HG02642 (cell line): ENCODE data around the gene MLLT6.
A peak's percentile ranks its signal among the peaks of the same experiment; 100 is the strongest.

Experiments
- ATAC-seq: cut with Tn5 transposase; IDR thresholded peaks from one replicate; pipeline ENCODE4 v1.9.1; 2021; ENCODE audit warnings: mild to moderate bottlenecking; ENCODE audit not compliant: unreplicated experiment, poor library complexity

The MLLT6 gene

DNA sequence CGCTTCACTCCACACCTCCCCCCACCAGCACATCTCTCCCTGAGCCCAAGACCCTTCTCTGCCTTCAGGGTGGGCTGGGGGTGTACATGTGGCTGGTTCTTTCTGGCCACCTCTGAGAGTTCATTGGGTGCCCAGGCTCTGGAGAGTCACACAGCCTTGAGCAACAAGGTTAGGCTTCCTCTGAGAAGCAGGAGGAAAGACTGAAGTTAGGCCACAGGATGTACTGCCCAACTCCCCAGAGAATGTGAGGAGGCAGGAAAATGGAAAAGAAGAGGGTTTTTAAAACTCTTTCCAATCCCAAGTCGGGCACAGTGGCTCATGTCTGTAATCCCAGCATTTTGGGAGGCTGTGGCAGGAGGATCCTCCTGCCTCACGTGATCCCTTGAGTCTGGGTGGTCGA lies 35.7 kb downstream of the MLLT6 start:
- ATAC-seq: no peak

DNA sequence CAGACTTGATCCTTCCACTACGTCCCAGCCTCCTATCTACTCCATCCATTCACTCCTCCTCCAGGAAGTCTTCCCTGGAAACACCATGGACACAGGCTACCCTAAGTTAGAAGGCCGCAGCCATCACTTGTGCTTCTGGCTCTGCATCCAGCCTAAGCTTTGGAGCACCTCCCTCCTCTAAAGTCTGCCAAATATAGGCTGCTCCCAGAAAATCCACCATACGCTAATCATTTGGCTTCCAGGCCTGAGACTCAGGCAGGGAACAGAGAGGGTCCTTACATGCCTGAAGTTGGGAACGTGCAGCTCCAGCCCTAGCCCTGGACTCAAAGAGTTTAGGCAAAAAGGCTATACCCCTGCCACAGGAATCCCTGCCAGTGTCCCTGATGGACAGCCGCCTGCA lies 36.4 kb downstream of the MLLT6 start:
- ATAC-seq: no peak

DNA sequence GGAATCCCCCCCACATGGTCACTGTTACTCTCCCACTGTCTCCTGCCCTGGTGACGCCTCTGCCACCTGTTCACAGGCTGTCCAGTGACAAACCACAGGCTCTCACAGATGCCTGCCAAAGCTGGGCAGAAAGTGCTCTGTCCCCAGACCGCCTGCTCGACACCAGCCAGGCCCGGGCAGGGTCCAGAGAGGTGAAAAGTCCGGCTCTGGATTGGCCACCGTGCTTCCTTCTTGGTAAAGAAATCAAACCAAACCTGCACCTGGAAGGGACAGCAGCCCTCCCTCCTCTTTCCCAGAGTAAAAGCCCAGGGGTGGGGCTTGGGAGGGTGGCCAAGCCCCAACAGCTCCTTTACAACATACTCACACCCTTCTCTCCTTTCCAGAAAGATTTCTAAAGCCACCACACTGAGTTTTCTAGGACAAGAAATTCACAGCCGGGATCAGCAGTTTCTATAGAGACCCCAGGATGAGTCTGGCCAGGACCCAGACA lies 36.9 kb downstream of the MLLT6 start:
- ATAC-seq: no peak

DNA sequence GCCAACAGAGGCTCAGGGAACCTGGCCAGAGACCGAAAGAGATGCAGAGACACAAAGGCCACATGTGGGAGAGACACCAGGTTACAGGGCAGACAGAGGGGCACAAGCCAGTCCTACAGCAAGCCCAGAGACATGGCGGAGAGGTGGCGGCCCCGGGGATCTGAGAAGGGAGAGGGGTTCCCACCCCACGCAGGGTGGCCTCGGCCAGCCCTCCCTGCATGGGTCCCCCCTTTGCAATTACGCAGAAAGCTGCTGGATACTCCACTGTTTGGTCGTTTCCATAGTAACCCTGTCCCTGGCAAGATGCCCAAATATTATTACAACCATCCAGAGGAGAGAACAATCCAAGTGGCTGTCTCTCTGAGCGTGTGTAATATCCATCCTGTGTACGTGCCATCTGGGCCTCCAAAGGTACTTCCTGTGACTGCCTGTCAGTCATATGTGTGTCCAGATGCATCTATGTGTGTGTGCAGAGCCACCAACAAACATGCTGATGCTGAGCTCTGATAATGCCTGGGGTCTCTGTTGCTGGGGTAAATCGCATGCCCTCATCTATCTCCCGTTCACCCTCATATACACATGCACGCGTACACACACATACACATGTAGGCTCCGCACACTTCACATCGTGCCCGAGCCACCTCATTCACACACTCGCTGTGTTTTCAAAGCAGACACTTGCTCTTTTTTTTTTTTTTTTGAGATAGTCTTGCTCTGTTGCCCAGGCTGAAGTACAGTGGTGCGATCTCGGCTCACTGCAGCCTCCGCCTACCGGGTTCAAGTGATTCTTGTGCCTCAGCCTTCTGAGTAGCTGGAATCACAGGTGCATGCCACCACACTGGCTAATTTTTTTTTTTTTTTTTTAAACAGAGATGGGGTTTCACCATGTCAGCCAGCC lies 37.6 kb downstream of the MLLT6 start:
- ATAC-seq: no peak

DNA sequence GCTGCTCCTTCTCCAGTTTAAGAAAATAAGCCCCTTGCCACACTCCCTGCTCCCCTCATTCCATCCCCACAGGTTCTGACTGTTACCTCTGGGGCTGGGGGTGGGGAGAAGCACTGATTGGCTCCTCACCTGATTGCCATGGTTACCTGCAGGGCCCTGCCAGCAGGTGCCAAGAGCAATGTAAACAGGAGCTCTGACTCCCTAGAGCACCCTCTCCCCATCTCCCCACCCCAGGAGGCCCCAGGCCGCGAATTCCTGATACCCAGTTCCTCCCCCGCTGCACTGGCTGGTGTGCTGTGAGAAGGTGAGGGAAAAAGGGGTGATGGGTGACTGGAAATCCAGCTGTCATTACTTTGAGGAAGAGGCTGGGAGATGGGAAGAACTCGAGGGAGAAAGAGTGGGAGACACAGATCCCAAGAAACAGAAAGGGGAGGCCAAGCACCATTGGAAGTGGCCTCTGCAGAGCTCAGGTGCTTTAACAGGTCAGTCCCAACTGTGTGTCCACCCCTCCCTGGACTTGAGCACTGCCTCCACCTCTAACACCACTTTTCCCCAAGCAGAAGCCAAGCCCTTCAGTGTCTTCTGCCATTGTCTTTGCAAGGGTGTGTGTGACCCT lies 38.6 kb downstream of the MLLT6 start:
- no peak for ATAC-seq

DNA sequence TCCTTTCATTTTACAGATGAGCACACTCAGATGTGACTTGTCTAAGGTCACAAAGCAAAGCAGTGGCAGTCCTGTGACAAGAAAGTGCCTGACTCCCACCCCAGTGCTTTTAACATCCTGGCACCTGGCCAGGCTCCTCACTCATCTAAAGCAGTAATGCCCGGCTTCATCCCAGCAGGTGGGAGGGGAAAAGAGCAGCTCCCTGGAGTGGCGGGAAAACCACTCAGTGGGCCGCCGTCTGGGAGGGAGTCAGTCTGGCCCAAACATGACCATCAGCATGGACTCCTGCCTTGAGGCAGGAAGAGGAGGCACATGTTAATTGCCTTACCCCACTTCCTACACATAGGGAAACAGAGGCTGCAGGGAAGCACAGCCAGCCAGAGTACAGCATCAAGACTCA lies 40.5 kb downstream of the MLLT6 start:
- ATAC-seq: no peak

DNA sequence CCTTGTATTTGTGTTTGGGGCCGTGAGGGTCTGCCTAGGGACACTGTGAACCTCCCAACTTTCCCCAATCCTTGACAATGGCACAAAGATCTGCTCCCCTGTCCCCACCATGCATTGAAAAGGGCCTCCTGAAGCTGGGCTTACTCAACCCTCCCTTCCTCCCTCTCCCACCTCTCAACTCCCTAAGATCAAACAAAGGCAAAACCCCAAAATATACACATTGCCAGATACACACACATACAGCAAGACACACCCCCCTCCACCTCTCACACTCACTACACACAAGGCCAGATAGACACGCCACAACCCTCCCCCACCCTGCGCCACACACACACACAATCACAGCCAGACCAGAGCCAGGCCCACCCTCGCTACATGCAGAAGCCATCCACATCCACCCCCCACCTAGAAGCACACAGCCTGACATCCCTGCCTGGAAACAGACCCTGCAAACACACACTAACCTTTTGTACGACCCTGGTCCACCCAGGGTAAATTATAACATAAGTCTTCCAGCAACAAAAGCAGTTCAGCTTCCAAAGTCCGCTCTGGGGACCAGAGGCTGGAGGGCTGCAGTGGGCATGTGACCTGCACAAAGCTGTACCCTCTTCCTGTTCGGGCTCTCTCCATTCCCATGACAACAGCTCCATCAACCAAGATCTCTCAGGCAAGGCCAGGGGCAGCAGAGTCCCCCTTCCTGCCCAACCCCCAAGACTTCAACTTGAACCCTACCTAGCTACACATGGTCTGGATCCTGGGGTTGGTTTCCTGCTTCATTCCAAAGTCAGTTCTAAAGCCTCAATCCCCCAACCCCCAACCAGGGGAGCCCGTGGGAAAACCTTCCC lies 41.2 kb downstream of the MLLT6 start:
- no peak for ATAC-seq

DNA sequence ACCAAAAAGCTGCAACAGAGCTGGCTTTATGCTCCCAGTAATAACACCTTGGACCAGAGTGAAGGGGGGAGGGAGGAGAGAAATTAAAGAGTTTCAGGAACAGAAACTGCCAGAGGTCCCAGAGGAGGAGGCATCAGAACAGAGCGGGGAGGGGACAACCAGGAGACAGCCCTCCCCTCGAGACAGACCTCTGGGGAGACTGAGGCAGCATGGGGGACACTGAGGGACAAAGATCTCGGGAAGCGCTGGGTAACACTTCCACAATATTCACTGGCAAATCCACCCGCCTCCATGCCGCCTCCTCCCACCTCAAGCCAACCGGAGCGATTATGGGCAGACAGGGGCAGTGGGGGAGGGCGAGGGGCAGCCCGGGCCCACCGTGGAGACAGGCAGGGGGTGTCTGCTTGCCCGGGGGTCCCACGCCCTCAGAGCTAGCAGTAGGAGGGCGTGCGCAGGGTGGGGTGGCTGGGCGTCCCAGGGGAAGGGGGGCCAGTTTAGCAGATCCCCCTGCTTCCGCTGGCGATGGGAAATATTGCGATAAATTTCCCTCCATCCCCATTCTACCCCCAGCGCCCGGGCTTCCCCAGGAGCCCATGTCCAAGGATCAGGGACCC lies 41.9 kb downstream of the MLLT6 start:
- no peak for ATAC-seq

DNA sequence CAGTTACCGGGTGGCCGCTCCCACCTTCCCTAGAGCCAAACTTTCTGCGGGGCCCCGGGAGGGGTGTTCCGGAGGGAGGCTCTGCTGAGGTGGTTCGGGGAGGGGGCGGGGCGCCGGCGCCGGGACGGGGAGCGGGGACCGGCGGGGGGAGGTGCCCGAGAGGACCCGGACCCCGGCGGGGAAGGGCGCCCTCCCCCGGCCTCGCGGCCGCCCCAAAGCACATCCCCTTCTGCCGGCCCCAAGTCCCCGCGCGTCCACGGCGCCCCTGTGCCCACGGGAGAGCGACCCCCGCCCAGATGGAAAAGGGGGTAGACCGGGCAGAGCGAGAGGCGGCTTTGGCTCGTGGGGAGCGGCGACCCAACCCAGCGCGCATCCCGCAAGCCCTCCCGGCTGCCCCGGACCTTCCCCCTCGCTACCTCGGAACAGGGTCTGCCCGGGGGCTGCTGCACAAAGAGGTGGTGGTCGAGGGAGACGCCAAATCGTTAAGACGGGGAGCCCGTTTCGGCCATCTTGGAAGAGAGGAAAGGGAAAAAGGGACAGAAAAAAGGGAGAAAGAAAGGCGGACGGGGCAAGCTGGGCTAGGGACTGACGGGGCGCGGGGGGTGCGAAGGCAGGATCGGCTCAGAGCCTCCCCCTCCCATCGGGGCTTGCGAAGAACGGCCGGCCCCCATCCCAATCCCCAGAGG lies 42.5 kb downstream of the MLLT6 start:
- ATAC-seq: no peak

DNA sequence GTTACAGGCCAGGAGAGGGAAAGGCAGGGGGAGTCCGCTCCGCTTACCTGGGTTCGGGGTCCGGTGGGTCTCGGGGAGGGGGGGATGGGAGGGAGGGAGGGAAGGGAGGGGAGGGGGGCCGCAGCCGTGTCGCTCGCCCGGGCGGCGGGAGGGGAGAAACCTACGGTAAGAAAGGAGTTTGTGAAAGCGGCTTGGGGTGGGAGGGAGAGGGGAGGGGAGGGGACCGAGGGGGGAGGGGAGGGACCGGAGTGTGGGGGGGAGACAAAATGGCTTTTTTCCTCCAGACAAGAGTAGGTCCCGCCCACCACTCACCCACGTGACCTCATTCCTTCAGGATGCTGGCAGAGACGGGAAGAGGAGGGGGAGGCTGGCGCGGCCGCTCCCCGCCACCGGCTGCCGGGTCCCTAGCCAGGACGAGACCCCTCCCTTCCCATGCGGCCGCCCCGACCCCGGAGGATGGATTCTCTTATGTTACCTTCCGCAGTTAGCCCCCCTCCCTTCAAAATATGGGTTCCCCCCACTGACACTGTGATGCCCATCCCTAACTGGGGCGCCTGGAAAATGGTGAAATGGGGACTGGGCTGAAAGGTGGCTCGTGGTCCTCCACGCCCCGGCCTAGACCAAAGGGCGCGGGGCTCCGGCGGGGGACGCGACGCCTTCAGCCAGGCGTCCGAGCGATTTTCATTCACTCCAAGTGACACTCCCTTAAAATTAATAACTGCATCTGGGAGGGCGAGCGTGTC lies 43.2 kb downstream of the MLLT6 start, which contains the start of gene PCGF2:
PCGF2 (minus strand) TSS at position 188 of the 743 bp plus-strand sequence. CDS start 7,934 bp downstream, outside the sequence.
- no peak for ATAC-seq

DNA sequence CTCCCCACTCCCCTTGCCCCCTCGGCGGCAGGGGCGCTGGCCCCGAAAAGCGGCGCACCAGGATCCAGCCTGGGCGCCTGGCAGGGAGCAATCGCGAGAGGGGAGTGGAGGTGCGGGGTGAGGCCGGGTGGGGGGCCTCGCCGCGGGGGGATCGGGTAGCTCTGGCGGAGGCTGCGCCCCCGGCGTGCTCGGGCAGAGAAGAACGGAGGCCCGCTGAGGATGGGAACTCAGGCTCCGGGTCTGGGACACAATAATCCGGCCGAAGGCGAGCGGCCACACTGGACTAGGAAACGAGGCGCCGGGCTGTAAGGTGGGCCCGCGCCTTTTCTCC lies 43.8 kb downstream of the MLLT6 start:
- ATAC-seq: no peak

DNA sequence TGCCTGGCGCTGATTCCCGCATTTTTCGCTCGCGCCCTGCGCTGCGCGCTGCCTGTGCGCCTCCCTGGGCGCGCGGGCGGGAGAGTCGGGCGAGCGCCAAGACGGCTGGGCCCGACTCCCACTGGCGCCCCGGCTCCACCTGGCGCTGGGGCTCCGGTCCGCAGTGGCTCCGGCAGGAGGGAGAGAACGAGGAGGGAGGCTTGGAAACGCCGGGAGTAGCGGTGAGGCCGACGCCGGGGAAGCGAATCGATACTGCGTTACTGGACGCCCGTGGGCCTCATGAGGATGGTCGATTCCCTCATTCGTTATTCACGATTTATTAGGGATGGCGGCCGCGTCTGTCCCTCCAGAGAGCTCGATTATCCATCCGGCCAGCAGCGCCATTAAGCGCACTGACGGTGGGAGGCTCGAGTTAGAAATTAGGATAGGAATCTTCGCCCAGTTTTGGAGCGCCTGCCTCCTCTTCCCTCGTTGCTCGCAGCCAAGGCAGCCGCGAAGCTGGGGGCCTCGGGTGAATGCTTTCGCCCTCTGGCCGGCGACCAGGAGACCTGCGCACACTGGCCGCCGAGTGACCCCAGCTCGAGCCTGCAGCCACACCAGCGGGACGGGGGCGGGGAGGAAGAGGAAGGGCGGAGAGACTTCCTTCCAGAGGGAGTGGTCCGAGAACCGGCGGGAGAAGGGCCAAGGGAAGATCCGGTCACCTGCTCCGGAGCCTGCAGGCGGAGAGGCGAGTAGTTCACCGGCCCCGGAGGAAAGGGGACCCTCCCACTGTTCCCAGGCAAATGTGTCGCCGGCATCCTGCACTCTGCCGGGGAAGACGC lies 44.4 kb downstream of the MLLT6 start:
- ATAC-seq: no peak

DNA sequence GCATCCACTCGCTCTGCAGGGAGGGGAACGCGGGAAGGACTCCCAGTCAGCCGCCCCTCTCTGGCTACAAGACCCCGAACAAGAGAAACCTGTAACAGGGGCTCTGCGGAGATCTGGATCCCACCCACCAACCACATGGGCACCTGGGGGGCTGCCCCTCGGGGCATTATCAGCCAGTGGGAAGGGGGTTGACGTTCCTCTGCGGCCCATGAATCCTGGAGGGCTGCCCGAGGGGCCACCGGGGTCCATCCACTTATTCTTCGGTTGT lies 44.9 kb downstream of the MLLT6 start:
- no peak for ATAC-seq

DNA sequence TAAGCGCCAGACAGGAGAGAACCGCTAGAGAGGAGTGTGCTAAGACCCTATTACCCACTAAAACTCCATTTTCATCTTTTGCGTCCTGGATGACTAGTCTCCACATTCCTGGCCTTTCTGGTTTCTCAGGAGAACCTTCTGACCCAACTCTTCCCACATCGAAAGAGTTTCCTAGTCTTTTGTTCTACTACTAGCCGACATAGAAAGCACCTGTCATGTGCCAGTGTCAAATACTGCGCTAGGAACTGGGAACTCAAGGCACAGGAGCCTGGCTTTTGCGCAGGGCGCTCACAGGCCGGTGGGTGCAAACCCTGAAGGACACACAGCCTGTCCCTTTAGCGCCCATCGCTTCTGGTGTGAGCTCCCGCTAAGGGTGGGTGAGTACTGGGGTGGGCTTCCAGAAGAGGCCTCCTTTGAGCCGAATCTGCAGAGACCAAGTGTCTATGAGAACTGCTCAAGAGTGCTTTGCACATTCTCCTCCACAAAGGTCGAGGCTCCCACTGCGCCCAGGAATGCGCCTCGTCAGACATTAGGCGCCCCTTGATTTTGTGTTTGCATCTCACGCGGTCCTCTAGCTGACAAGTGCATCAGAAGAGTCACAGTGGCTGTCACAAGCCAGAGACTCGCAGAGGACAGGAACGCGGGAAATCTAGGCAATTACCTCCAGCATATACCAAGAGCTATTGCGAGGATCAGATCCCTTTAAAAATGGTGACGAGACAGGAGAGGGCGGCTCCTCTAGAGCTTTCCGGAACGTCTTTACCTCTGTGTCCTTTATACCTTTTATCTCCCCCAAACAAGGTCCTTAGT lies 45.4 kb downstream of the MLLT6 start:
- no peak for ATAC-seq

DNA sequence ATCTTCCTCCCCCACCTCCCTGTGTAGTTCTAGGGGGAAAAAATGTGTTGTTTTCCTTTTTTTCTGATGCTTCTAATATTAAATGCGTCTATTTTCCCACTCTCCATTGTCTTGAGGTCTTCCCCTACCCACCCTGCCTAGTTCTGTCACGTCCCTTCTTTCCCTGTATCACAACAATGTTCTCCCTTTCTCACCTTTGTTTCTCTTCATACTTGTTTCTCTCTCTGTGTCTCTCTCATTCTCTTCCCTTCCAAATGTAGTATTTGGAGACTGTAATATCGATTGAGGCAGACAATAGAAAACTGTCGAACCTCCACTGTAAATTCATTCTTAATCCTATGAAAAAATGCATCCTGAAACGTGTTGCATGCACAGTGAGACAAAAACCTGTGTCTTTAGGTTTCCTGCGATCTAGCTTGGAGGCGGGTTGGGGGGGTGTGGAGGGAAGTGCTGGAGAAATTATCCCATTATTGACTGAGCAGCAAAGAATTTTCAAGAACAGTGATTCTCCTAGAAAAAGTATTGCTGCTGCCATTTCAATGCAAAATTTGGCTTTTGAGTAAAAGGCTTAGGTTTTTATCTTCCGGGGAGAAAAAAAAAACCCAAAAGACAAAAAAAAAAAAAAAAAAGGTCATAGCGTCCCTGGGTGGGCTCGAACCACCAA lies 46.2 kb downstream of the MLLT6 start:
- no peak for ATAC-seq

DNA sequence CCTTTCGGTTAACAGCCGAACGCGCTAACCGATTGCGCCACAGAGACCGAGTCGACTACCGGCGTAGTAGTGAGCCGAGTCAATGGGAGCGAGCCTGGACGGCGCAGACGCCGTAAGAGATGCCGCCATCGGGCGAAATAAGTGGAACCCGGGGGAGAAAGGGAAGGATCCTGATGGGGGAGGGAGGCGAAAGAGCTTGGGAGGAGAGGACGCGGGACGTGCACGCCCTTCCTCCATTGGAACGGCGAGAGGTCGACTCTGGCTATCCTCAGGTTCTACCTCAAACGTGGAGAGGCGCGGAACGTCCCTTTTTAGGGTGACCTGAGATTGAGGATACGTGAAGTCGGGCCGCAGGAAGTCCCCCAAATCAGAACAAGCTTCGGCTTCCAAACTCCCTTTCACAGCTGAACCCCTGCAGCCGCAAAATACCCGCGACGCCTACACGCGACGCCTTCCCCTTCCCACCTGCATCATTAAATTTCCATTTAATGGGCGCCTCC lies 46.8 kb downstream of the MLLT6 start:
- peak; percentile 31 for ATAC-seq
